ENCODE results near the gene SCARB1. TPM values are rescaled to one million over a fixed set of nuclear protein-coding genes. Genes with fewer than 3 reads are reported as not detected.

SCARB1 gene
- total RNA-seq, 1 donor: 11.3 TPM

DNA sequence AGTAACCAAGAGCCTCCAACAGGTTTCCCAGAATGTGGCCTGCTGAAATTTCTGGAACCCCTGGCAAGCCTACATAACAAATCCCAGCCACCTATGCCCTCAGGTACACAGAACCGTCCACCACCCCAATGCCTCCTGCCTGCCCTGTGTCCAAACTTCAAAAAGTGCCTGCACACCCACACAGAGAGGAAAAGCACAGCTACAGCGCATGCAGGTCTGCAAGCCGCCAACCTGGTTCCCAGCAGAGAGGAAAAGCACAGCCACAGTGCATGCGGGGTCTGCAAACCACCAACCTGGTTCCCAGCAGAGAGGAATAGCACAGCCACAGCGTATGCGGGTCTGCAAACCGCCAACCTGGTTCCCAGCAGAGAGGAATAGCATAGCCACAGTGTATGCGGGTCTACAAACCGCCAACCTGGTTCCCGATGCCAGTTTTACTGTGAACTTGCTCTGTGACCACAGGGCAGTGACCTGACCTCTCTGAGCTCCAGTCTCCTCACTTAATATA lies 113.5 kb downstream of the SCARB1 start:
- no peak overlapping the region for H3K4me3 ChIP-seq (ENCODE audit: low read depth, low read length)
- no peak for DNase-seq (ENCODE audit: low read depth)
- TF ChIP-seq, protein P1, sequence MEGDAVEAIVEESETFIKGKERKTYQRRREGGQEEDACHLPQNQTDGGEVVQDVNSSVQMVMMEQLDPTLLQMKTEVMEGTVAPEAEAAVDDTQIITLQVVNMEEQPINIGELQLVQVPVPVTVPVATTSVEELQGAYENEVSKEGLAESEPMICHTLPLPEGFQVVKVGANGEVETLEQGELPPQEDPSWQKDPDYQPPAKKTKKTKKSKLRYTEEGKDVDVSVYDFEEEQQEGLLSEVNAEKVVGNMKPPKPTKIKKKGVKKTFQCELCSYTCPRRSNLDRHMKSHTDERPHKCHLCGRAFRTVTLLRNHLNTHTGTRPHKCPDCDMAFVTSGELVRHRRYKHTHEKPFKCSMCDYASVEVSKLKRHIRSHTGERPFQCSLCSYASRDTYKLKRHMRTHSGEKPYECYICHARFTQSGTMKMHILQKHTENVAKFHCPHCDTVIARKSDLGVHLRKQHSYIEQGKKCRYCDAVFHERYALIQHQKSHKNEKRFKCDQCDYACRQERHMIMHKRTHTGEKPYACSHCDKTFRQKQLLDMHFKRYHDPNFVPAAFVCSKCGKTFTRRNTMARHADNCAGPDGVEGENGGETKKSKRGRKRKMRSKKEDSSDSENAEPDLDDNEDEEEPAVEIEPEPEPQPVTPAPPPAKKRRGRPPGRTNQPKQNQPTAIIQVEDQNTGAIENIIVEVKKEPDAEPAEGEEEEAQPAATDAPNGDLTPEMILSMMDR (IDR thresholded peaks at IDR 0.05; ENCODE audit: insufficient read depth, low read length): no peak

DNA sequence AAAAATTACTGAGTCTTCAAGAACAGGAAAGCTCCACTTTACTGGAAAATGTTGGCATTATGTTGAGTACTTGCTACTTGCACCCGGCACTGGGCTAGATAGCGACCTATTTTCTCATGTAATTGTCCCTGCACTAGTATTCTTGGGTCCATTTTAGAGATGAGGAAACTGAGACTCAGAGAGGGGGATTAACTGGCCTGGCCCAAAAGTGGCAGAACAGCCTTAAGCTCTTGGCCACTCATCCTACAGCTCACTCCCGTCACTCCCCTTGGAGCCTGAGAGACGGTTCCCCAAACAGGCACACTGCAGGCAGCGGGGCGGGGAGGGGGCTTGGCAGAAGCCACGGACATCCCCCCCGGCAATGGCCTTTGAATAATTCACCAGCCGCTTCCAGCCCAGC lies 113.9 kb downstream of the SCARB1 start:
- TF ChIP-seq, protein P1 (IDR thresholded peaks at IDR 0.05; ENCODE audit: insufficient read depth, low read length): no peak
- no peak for DNase-seq (ENCODE audit: low read depth)
- H3K4me3 ChIP-seq (ENCODE audit: low read depth, low read length): no peak overlapping the region

DNA sequence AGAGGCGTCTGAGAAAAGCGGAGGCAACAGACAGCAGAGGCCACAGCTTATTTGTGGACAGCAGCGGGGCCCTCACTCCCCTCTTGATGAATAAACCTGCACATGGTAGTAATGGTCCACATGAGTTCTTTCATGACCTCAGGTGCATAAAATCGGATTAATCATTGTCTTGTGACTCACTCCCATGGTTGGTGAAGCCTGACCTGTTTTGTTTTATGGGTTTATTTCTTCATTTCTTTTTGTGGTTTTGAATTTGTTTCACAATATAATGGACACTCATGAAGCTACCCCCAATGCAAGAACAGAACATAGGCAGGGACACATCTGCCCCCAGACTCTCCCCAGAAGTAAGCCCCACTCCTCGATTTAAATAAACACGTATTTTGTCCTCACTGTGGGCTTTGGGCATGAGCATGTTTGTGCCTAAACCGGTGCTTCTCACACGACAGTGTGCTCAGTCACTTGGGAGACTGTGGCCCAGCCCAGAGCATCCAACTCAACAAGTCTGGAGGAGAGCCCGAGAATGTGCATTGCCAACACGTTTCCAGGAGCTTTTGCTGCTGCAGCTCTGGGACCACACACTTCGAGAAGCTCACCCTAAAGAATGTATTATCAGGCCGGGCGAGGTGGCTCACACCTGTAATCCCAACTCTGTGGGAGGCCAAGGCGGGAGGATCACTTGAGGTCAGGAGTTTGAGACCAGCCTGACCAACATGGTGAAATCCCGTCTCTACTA lies 116.1 kb downstream of the SCARB1 start:
- no peak overlapping the region for H3K4me3 ChIP-seq (ENCODE audit: low read depth, low read length)
- TF ChIP-seq, protein P1 (IDR thresholded peaks at IDR 0.05; ENCODE audit: insufficient read depth, low read length): no peak
- DNase-seq (ENCODE audit: low read depth): peak; percentile 87

DNA sequence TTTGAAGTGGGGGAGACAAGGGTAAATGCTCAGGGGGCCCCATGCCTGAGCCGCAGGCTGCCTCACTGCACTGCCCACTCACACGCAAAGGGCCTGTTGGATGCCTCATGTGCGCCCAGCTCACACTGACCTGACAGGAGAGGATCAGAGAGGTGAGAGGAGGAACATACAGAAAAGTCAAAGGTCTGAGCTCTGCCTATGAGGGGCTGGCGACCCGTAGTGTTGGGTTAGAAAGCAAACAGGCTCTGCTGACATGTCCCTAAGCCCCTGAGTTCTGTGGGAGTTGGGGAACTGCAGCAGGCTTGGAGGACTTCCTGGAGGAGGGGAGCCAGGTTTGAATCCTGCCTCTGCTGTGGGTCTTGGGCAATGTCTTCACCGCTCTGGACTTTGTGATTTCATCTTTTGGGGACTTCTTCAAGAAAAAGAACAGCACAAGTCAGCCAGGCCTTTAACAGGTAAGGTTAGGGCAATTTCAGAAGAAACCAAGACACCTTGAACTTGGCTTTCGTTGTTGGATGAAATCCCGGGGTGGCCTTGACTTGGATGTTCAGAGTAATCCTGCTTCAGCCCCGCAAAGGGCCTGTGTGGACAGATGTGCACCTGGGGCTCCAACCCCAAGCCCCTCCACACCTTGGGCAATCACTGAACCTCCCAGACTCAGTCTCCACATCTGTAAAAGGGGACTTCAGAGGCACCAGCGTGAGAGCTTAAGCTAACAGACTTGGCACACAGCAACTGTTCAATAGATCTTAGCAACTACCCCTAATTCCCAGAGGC lies 116.8 kb downstream of the SCARB1 start:
- H3K4me3 ChIP-seq (ENCODE audit: low read depth, low read length): no peak overlapping the region
- TF ChIP-seq, protein P1 (IDR thresholded peaks at IDR 0.05; ENCODE audit: insufficient read depth, low read length): no peak
- DNase-seq (ENCODE audit: low read depth): no peak

DNA sequence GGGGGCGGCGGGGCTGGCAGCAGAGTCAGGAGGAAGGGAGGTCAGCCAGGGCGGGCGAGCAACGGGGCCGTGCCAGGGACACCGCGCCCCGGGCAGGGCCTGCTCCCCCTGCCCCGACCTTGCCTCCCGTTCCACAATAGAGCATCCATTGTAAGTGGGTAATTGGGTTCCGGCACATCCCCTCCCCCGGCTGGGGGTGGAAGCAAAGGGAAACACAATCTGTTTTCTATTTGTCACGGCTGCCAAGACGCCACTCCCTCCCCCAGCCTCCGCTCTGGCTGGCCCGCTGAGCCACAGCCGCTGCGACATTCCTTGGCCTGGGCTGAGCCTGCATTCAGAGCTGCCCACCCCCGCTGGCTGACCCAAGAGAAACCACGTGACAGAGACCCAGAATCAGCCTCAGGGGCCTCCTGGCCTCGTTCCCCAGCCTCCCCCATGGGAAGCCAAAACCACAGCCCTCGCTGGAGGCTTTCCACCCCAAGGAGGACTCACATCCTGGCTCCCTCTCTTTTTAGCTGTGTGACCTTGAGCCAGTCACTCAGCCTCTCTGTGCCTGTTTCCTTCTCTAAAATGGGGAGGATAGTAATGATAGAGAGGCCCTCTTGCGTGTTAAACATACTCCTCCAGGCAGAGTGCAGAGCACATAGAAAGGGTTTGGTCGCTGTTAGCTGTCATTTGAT lies 117.6 kb downstream of the SCARB1 start:
- DNase-seq (ENCODE audit: low read depth): peak; percentile 97
- H3K4me3 ChIP-seq (ENCODE audit: low read depth, low read length): peak overlapping the region; percentile 9
- TF ChIP-seq, protein P1 (IDR thresholded peaks at IDR 0.05; ENCODE audit: insufficient read depth, low read length): no peak

DNA sequence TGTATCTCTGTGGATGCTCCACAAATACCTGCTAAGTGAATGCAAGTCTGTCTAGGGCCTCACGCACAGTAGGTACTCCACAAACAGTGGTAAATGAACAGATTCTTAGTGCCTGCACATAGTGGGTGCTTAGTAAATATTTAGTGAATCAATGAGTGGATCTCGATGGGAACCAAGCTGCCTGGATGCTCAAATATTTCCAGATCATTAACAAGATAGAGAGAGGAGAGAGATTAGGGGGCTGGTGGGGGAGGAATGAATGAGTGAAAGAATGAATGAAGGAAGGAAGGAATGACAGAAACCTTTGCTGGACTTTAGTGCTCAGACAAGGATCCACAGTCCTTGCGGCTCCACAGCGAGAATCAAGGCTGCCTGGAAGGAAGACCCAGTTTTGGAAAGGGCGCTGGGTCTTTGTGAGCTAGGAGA lies 118.2 kb downstream of the SCARB1 start:
- peak overlapping the region; percentile 9 for H3K4me3 ChIP-seq (ENCODE audit: low read depth, low read length)
- TF ChIP-seq, protein P1 (IDR thresholded peaks at IDR 0.05; ENCODE audit: insufficient read depth, low read length): no peak
- DNase-seq (ENCODE audit: low read depth): peak; percentile 48
